HL-60 (cell line): Measurements from ENCODE around the gene IGFBP4.

Experiments
- CTCF ChIP-seq: IDR thresholded peaks from one replicate; pipeline ENCODE4 v1.5.1; 2011; ENCODE audit warnings: low read length, control low read depth, inconsistent platforms; ENCODE audit not compliant: insufficient read depth
- GABPA ChIP-seq: IDR thresholded peaks from 2 replicates; pipeline ENCODE4 v1.6.1; 2012; ENCODE audit warnings: low read depth
- POLR2AphosphoS5 ChIP-seq: IDR thresholded peaks from 2 replicates; pipeline ENCODE4 v1.6.1; 2012; ENCODE audit warnings: low read depth
- REST ChIP-seq: IDR thresholded peaks from 2 replicates; pipeline ENCODE4 v1.6.1; 2012; ENCODE audit warnings: low read depth; ENCODE audit not compliant: insufficient replicate concordance
- SPI1 ChIP-seq: IDR thresholded peaks from 2 replicates; pipeline ENCODE4 v1.6.1; 2012; ENCODE audit warnings: low read depth, mild to moderate bottlenecking, borderline replicate concordance

GRCh38 chr17:40472733-40473452 is 29.6 kb downstream of the IGFBP4 start:
- no peak for TF ChIP-seq CTCF
- no peak for TF ChIP-seq SPI1
- TF ChIP-seq POLR2AphosphoS5 = no peak
- TF ChIP-seq REST = no peak
- no peak for TF ChIP-seq GABPA
